HG03565 (cell line): ENCODE measurements around the gene IFT88.
A peak's percentile ranks its signal among the peaks of the same experiment; 100 is the strongest.

ENCODE experiments used
- ATAC-seq: cut with Tn5 transposase; IDR thresholded peaks from one replicate; pipeline ENCODE4 v1.9.1; 2021; ENCODE audit warnings: mild to moderate bottlenecking, moderate library complexity; ENCODE audit not compliant: unreplicated experiment

The IFT88 gene

DNA sequence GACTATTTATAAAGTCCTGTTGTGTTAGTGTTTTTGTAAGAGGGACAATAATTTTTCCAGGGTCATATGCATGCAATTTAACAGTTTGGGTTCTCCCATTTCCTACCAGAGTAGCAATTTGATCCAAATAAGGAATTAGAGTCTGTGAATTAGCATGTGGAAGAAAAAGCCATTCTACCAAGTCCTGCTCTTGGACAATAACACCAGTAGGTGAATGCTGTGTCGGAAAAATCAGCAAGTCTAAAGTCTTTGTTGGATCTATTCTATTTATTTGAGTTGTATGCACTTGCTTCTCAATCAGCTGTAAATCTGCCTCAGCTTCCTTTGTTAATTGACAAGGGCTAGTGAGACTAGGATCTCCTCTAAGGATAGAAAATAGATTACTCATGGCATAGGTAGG lies 115.1 kb downstream of the IFT88 start:
- no peak for ATAC-seq

DNA sequence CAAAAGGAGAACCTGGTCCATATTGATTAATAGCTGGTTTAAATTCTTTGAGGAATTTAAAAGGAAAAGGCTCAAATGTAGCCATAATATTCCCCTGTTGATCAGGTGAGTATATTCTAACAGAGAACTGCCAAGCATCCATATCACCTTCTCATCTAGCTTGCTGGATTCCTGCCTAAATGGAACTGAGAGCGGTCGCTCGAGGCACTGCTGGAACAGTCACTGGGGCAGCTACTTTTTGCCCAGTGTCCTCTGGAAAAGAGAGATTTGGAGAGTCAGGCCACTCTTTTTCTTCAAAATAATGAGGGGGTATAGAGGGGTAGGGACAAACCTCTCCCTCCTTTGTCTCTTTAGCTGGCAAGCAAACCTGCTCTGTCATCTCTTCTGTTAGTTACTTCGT lies 117.1 kb downstream of the IFT88 start:
- ATAC-seq, result no peak

DNA sequence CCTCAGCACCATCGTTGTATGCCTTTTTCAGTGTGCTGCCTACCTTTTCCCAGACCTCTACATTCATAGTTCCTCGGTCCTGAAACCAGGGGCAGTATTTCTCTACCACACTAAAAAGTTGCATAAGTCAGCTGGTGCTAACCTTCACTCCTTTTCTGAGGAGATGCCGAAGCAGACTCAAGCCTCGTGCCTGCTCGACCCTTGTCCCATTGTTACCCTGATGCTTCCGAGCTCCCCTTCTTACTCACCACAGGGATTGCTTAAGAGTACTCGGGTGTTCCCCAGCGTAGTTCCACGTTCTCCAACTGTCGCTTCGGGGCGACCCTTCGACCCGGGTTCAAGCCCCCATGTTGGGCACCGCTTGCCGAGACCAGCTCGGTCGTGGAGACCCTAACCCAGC lies 117.6 kb downstream of the IFT88 start:
- ATAC-seq, result no peak

DNA sequence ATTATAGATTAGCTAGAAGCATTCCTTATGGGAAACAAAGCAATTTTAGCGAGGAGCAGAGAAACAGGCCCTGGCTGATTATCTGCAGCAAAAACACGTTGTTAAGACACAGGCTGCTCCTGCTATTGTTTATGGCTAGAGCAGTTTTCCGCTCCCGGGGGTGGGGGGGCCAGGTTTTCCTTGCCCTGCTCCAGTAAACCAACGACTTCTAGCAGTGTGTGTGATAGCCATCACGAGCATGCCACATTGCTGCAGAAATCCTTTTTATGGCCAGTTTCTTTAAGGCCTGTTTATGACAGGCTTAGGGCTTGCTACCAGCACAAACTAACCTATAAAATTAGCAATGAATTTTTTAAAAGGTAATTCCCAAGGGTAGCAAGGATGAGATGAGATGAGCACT lies 118.1 kb downstream of the IFT88 start:
- no peak for ATAC-seq

DNA sequence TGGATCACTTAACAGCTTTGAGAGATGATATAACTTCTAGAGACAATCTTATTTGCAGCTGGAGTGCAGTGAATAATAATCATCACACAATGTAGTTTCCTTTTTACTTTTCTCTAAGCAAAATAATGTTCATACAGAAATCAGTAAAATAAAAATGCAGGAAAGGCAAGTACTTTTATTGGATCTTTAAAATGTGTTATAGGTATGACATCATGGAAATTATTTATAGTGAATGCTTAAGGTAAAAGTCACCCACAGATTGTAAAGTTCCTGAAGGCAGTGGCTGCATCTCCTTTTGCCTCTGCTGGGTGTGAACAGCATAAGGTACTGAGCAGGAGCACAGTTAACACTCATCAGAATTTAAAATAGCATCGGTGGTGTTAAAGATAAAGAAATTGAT lies 119.2 kb downstream of the IFT88 start:
- no peak for ATAC-seq

DNA sequence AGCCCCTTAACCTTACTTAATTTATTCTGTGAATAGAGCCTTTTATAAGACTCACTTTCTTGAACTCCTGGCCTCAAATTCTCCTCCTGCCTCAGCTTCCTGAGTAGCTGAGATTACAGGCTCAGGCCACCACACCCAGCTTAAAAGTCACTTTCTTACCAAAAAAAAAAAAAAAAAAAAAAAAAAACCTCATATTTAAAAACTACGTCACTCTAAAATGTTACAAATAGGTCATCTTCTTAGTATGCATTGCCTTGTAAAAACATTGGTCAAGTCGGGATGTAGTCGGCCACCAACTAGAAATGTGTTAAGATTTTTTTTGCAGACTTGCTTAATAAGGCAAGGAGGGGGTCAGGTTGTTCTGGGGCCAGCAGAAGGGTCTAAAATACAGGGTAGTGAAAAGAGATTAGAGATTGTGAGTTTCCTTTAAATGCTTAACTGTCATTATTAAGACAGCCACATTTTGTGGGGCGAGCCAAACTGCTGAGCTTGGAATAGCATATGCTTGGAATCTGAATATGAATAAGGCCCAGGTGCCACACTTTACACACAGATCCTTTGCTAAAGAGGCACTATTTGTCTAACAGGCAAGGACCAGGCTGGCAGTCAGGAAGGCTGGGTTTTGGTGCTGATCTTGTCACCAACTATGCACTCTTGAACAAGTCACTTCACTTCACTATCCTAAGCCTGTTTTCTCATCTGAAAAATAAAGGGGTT lies 120.1 kb downstream of the IFT88 start:
- ATAC-seq, result no peak

DNA sequence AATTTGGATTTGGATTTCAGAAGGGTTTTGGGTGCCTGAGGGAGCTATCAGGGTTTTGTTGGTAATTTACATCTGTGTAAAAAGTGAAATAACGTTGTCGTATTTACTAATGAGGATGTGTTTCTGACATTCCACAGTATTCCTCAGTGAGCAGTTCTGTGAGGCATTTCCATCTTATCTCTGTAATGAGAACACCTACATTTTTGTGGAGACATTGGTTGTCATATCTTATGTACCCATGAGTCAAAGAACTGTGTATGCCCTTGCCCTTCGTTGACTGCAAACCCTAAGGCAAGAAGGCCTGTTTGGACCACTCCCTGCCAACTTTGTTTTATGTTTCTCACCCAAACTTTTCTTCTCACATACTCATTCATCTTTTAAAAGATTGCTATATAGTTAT lies 122.3 kb downstream of the IFT88 start:
- no peak for ATAC-seq

DNA sequence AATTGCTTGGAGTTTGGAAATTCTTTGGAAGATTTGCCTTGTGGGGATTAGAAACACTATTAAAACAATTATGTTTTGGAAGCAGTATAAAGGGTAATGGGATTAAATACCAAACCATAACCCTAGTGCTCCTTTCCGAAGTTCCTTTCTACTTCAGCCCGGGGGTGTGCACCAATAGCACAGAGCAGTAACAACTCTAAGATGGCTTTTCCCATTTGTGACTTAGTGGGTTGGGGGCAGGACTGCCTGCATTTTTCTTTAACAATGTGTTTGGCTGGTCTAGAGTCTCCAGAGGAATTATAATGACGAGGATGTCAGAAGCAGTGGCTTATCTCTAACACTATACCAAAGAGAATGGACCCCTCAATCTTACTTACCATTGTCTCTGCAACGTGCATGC lies 124.7 kb downstream of the IFT88 start:
- no peak for ATAC-seq

DNA sequence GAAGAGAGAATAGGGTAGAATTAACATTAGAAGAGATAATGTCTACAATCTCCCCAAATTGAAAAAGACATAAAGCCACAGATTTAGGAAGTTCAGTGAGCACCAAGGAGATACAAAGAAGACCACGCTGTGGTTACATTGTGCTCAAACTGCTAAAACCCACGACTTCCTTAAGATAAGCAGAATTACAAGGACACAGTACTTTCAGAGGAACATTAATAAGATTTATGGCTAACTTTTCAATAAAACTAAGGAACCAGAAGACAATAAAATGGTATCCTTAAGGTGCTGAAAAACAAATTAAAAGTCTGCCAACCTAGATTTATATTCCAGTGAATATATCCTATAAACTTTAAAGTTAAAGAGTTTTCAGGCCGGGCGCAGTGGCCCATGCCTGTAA lies 129.1 kb downstream of the IFT88 start:
- ATAC-seq, result no peak

DNA sequence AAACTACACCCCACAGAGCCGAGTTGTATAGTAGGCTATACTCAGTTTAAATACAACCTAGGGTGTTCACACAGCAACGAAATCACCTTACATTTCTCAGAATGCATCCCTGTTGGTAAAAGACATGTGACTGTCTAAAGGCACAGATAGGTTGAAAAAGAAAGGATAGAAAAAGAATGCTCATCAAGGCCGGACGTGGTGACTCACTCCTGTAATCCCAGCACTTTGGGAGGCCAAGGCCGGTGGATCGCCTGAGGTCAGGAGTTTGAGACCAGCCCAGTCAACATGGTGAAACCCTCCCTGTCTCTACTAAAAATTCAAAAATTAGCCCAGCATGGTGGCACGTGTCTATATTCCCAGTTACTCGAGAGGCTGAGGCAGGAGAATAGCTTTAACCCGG lies 132.8 kb downstream of the IFT88 start:
- ATAC-seq, result no peak

DNA sequence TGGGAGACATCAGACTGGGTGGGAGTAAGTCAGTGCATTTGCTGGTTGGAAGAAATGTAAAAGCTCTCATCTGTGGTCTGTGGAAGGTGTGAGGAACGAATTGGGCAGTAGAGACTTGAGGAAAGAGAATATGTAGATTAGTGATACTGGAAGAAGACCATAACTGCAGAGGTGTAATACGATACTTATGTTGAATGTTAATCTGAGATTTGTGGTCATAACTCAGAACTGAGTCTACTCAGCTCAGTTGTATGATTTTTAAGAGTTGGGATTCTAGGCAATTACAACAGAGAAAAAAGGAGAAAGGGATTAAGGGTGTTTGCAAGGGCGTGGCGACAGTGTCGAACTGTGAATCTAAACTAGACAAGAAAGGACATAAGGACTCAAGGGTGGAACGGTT lies 133.3 kb downstream of the IFT88 start:
- no peak for ATAC-seq

DNA sequence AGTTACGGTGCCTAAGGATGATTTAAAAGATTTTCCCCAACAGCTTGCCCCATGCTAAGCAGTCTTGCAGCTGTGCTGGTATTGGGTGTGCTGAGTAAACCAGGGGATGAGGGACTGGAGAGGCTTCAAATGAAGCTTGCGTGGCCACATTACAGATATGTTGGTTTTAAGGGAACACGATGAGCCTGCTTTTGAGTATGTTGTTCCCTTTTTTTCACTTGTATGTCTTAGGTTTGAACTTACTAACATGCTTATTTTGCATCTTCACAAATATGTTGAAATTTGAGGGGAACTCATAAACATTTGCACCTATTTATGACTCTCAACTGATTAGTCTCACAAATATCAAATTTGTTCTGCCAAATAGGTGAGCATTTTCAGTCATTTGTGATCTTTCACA lies 134.5 kb downstream of the IFT88 start:
- ATAC-seq, result no peak

DNA sequence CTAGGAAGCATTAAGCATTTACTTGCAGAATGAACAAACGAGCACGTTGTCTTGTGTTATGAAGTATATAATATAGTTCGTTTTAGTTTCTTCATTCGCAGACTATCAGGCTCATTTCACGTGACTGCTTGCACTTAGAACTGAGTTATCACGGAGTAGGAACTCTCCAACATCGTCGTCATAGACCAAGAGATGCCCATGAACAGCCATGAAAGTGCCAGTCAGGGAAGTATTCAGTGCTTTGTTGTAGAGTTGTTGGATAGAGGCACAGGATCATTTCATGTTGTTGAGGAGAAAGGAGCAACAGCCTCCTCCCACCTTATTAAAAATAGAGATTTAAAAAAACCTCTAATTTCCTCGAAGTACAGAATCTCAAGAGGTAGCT lies 135.6 kb downstream of the IFT88 start:
- no peak for ATAC-seq

DNA sequence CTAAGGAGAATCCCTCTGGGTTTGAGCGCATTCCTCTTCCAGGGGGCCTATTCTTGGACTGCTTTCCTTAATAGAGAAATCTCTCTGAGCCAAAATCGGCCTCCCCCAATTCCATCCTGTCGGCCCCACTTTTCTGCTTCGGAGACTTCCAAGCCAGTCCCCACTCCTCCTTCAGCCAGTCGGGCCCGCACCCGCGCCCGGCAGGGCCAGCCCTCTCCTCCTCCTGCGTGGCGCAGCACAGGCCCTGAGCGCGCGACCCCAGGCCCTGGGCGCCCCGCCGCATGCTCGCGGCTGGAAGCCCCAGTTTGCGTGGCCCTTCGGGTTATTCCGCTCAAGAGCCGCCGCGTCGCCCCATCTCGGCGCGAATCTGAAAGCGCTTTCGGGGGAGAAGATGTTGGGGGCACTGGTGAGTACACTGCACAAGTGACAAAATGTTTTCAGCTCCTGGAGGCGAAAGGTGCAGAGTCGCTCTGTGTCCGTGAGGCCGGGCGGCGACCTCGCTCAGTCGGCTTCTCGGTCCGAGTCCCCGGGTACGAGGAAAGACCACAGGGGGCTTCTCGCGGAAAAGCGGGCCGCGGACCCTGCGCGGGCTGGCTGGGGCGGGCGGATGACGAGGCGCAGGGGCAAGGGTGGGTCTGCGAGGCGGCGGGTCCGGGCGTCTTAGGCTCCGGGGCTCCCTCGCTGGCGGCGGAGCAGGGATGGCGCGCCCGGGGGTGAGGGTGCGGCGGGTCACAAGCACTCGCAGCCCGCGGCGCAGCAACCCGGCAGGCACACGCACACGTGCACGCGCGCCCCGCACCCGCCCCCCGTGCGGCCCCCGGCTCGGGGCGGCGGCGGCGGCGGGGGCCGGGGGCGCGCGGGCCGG lies 136.2 kb downstream of the IFT88 start, which contains the start of gene IL17D:
IL17D (plus strand) TSS at position 785 of the 865 bp plus-strand sequence. CDS start 303 bp downstream, outside the sequence.
- no peak for ATAC-seq

DNA sequence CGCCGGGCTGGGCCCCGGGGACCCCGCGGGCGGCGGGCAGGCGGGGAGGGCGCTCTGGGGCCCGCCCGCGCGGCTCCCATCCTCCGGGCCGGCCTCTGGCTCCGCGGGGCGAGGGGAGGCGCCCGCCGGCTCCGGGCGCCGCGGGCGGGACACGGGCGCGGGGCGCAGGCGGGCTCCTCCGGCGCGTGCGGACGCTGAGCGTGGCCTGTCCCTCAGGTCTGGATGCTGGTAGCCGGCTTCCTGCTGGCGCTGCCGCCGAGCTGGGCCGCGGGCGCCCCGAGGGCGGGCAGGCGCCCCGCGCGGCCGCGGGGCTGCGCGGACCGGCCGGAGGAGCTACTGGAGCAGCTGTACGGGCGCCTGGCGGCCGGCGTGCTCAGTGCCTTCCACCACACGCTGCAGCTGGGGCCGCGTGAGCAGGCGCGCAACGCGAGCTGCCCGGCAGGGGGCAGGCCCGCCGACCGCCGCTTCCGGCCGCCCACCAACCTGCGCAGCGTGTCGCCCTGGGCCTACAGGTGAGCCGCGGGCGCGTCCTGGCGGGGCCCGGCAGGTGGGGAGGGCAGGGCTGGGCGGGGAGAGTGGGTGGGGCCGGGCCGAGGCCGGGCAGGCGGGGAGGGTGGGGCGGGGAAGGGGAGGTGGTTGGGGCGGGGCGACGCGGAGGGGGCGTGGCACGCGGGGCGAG lies 137.0 kb downstream of the IFT88 start:
- ATAC-seq, result peak; percentile 92

DNA sequence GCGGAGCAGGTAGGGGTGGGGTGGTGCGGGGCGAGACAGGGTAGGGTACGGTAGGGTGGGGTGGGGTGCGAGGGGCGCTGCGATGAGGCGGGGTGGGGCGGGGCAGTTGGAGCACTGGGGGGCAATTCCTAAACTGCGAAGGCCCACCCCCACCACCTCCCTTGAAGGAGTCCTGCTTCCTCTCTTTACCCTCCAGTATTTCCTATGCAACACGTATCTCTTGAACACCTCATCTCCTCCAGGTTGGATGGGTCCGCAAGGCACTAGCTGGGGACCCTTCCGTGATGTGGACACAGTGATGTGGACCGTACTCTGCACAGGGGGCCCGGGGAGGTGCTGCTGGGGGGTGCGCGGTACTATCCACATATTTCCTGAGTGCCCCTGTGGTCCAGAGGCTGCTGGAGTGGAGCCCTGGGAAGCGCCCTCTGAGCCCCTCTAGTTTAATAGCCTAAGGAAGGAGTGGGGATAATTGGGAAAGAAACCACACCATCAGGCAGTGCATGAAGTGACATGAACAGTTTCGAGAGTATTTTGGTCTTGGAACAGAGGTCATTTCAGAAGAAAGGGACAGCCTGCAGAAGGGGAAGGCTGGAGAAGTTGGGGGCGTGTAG lies 137.6 kb downstream of the IFT88 start:
- ATAC-seq, result no peak

DNA sequence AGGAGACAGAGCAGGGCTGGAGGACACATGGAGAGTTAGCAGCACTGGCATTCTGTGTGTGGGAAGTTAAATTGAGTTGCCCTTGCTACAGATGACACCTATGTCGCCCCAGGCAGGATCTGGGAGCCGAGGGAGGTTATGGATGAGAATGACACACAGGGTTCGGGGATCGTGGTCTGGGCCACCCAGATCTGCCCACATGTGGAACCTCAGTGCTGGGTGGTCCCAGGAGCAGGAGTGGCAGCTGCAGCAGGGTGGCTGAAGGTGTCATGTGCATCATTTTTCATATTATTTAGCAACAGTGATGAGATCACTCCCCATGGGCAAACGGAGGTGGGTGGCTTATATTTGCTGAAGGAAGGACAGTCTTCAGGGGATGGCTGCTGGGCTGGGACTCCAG lies 139.7 kb downstream of the IFT88 start:
- no peak for ATAC-seq

DNA sequence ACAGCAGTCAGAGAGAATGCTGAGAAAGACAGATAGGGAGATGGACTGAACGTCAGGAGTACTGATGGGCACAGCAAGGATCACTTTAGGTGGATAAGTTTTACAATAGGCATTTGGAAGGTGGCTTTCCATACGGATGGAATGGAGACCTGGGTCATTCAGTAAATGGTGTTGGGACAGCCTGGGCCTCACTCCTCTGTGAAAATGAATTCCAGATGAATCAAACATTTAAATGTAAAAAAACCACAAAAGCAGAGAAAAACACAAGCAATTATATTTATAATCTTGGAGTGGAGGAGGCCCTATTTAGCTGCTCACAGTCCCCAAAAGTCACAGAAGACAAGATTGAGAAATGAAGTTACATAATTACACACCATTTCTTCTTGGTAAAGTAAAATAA lies 141.3 kb downstream of the IFT88 start:
- no peak for ATAC-seq

DNA sequence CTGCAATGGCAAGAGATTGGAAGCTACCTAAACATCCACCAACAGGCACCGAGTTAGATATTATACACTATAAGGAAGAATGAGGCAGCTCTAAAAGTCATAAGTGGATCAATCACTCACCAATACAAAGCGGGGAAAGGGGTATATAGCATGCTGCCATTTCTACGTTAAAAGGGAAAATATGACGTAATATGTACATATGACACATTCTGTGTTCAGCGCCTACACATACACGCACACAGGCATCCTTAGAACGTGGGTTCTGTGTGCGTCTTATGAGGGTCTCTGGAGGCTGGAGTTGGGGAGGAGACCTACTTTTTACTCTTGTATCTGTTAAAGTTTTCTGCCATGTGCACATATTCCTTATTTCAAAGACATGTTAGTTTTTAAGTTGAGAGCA lies 142.4 kb downstream of the IFT88 start:
- no peak for ATAC-seq

DNA sequence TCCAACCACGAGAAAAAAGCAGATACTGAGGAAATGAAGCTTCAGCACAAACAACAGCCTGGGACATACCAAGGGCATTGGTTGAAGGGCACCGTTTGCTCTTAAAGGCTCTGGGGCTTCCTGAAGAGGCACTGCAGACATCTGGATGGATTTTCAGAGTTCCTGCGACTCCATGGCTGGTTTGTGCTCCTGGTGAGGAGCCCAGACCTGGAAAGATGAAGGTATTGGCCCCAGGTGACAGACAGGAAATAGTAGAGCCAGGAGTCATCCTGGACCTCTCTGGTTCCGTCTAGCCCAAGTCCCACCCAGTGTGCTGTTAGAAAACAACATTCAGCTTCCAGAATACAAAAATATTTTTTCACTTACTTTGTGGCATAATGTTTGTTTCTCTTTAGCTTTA lies 142.8 kb downstream of the IFT88 start:
- ATAC-seq, result no peak

DNA sequence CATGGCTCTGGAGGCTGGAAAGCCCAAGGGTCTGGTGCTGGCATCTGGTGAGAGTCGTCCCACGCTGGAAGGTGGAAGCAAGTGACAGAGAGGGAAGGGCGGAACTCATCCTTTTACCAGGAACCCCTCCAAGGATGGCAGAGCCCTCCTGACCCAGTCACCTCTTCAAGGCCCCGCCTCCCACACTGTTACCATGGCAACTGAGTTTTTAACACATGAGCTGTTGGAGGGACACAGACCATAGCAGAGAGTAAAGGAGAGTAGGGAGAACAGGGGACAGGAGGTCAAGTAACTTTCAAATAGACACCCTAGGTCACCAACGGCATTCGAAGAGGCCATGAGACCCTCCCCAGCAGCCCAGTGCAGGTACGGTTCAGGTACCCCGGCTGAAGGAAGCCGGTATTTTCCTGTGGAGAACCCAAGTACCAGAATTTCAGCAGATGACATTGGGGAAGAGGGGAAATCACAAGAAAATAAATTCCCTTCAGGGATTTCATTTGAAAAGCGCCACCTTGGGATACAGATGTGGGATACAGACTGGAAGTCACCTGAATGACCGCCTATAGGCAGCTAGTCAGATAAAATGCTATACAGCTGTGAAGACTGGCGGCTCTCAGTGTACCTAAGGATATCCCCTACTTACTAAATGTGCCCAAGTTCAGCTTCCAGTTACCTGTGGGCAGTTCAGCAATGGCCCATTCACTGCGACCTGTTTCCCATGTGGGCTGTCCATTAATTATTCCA lies 144.5 kb downstream of the IFT88 start:
- no peak for ATAC-seq
